DMS53 treated with DMSO at 0.1 percent for 48 hours (cell line): ENCODE results near the gene AKAIN1.

ENCODE experiments used
- DNase-seq: peaks from one replicate; lab custom pipeline; 2025; ENCODE audit not compliant: unreplicated experiment; lab: John Stamatoyannopoulos, UW

The AKAIN1 gene, protein sequence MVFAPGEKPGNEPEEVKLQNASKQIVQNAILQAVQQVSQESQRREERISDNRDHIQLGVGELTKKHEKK

DNA sequence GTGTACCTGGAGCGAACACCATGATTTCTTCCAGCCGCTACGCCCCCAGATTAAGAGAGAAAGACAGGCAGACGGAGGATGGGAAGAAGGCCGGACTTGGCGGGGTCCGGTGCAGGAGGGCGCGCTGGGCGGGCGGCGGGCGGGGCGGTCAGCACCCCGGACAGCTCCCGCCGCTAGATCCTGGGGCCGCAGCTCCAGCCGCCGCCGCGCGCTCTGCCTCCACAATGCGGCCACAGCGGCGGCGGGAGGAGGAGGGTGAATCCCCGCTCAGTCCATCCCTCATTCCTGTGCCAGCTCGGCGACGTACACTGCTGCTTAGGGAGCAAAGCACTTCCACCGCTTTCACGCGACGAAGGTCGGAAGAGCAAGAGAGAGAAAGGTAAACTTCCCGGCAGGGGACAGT lies at the start of gene AKAIN1:
Gene AKAIN1, minus strand, starts transcription at position 226 of the 403 bp plus-strand sequence. Its CDS starts 204 bp downstream, at position 22.
- peak; percentile 70 for DNase-seq

DNA sequence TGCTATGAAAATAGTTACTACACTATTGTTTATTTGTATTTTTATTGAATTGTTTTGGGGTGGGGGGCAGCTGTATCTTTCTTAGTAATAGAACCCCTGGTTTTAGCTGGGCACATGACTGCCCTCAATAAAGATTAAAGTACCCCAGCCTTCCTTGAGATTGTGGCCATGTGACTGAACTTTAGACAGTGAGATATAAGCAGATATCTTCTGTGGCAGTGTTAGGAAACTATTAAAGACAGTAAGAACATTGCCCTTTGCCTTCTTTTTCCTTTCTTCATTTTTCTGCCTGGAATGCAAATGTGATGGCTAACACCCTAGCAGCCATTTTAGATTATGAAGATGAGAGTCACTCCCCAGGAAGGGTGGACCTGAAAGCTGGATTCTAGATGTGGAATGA lies 47.9 kb upstream of the AKAIN1 start:
- DNase-seq: no peak

DNA sequence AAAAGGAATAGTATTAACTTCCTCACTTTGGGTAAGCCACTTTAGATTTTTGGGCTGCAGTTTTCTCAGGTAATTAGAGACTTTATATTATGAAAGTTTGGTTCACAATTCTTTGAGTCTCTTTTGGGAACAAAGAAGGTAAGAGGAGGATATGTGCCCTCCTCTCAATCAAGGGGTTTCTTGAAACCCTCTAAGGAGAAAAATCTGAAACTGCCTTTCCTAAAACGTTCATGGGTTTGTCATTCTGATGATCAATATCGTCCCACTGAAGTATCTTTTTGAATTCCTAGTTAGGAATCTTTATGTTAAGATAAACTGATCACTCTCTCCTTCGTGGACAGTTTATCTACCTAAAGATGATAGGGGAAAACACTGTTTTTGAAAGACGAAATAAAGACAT lies 42.4 kb upstream of the AKAIN1 start:
- no peak for DNase-seq

DNA sequence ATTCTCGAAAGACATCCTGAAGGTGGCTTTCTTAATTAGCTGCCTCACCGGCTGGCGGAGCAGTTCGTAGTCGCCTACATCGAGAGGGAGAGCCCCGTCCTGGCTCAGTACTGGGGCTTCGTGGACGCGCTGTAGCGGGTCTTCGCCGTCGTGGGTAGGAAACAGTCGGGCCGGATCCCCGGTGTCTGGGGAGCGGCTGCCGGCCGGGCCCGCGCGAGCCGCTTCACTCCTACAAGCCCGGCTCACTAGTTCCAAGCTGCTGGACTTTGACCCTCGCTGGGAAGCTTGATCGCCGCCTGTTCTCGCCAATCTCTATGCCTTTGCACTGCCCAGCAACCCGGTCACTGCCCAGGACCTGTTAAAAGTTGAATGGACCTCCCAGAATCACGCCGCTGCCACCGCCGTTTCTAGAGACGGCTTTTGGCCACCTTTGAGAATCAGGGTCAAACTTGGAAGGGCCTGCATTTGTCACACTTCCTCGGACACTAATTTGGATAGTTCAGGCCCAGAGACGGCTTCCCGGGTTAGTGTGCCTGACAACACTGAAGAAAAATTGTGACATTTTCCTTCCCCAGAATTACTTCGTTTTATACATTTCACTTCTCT lies 41.4 kb upstream of the AKAIN1 start:
- peak; percentile 79 for DNase-seq

DNA sequence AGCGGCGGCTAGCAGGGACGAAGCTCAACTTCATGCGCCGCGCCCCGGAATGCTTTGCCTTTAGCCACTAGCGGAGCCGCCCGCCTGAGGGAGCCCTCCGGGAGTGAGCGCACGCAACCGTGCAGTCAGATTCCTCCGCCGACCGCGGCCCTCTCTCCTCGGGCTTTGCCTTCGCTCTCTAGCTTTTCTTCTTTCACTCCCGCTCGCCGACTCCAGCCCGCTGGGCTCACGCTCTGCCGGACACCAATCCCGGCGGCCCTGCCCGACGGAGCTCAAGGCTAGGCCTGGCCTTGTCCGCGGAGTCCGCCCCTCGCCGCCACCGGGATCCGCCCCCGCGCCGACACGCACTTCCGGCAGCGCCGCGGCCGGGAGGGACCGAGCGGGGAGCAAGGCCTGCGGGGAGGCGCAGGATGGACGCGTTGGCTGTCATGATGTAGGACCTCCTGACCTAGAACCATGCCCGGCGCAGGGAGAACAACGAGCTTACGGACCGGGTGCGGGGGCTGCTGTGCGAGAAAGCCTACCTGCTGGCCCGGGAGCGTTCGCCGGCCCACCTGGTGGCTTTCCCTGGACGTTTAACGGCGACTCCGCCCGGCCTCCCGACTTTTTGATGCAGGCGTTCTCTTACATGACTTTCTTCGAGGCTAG lies 40.8 kb upstream of the AKAIN1 start:
- peak; percentile 98 for DNase-seq

DNA sequence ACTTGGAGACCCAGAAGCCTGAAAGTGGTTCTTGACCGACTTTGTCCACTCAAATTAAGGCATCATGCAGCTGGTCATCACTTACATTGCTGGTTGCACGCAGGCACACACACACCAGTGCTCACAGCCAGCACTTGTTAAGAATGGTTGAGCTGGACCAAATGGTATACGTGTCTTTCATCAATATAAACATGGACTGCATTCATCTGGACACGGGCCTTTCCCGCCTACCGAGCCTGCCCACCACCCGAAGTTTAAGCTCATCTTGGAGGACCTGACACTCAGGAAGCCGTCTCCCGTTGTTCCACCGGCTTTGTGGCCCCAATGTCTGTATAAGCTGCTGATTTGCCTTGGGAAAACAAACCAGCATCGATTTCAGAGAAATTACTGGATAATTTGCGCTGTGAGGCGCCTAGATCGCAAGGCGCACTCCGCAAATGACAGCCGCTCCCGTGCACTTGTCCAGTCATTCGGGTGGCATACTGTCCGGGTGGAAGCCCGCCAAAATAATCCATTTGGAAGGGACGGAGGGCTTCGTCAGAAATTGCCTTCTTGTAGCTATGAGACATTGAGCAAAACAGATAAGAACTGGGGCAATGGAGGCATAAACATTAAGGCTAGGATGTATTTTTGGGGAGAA lies 40.1 kb upstream of the AKAIN1 start:
- DNase-seq: peak; percentile 87

DNA sequence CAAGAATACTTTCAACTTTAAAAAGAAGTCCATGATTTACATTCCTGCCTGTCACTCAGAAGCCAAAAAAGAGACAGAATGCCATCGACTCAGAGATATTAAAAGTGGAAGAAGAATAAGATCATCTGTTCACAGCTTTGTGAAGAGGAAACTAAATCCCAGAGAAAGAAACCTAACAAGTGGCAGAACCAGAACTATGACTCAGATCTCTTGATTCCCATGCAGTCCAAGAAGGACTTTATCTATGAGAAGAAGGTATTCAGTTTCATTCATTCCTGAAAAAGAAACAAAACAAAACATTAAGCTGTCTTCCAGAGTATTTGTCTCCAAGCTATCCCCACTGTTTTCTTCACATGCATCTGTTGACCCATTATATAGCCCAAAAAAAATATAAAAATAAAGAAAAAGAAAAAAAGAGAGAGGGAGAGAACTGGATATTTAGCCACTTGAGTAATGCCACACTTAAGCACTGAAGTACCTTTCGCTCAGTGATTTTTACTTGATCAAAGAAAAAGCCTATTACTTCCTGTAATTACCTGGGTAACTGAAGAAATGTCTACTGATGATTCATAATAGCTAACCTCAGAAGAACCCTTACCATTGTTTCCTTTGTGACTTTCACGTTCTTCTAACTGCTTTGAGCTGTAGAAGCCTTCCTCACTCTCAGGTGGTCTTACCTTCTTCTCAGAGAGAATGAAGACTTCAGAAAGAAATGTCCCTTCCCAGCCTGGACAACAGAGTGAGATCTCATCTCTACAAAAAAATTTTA lies 17.7 kb upstream of the AKAIN1 start:
- peak; percentile 36 for DNase-seq

DNA sequence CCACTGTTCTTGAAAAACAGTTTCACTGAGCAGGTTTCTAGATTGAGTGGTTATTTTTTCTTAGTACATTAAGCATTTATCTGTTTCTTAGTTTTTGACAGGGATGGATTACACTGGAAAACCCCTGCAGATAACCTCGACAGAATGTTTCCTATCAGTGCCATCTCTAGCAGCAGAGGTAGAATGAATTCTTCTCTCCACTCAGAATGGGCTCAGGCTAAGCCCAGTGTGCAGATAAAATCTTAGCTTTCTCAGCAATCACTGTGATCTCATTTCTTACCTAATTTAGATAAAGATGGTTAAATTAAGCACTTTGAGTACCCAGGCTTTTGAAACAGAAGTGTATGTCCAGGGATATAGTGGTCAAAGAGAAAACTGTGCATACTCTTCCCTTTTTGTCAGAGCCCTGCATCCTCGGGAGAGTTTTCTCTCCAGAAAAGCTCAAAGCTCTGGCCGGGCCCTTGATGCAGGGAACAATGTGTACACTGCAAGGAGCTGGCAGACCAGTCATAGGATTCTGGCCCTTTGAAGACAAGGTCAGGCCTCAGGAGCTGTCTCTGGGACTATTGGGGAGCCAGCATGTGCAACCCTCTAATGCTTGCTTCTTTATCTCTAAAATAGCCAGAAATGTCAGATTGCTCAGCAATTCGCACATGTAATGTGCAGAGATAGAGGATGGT lies 10.6 kb upstream of the AKAIN1 start:
- no peak for DNase-seq

DNA sequence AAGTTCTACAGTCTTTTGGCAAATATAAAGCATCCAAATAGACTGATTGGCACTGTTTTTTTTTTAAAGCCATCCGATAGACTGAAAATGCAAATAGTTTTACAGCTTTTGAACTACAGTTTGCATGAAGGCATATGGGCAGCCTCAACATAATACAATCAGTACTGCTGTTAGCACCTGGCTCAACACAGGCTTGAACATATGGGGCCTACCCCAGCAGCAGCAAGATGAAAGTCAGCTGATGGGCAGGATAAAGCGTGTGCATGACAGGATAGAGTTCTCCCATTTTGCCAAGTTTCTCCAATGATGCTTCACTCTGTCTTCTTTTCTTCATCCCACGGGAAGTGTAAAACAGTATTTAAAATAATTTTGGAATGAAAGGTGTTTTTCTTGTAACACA lies 1.3 kb upstream of the AKAIN1 start:
- DNase-seq: no peak

DNA sequence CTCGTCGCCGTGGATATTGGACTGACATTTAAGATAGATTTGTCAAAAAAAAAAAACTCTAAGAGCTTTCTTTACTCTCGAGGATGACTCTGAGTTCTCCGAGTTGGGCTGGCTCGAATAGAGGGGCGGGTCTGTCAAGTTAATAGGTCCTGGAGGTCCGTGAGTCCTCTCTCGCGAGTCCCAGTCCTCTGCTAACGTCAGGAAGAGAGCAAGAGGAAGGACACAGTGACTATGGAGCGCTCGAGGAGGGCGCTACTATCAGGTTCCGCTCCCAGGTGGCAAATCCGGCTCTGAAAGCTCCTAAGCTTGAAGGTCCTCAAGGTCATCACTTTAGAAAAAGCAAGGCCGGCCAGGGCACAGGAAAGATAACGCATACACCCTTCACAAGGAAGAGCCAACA lies 404 bp upstream of the AKAIN1 start:
- DNase-seq: peak; percentile 70

DNA sequence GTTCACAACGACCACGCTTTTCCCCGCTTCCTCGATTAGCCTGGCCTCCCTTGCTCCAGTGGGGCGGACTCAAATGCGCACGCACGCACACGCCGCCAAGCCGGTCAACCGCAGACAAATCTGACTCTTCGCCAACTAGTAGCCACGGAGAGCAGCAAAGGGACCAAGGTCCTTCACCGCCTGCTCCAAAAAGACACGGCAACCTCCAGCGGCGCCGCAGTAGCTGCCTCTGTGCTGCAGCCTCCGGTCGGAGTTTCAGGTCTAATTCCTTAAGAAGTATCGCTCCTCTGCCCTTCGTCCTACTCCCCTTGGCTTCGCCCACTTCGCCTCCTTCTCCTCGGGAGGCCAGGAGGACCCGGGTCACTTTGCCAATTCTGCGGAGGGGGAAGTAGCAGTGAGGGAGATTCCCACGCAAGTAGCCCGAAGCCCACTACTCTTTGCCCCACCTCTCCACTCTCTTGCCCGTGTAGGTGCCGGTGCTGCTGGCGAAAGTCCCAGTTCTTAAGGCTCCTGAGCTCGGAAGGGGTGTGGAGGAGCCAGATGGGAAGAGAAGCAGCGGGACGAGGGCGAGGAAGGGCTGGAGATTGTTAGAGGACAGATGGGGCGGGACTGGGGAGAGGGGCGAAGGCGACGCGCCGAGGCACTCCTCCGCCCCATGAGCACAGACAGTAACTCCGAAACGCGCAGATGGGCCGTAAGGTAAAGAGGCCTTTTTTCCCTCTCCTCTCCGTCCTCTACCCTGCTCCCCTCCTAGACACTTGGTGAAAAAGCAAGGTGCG lies 615 bp downstream of the AKAIN1 start:
- DNase-seq: peak; percentile 54

DNA sequence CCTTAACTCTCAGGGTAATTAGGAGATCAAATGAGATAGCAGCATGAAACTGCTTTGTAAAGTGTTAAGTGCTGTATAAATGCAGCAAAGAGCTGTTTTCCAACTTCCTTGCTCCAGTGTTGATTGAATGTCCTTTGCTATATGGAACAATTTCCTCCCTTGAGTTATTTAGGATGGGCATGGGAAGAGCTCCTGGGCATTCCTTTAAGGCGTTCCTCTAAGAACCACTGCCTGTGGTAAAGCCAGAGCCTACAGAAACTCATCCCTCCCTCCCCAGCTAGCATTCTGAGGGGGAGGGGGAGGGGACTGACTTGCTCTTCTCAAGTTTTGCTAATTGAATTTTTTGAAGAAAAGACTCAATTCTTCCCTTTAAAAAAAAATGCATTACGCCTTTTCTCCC lies 1.4 kb downstream of the AKAIN1 start:
- no peak for DNase-seq

DNA sequence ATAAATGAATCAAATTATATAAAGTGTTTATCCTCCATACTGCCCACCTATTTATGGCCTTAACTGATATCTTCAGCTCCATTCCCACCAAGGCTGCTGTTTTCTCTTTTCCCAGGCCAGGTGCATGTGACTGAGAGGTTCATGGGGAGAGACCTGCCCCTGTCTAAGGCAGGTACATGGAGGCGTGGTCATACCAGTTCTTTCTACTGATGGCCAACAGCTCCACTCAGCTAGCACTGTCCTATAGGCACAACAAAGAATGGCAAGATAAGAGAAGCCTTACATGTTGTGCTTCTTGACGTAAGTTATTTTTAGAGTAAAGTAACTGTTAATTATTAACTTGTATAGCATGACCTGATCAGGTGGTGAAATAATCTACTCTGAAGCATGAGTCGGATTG lies 16.8 kb downstream of the AKAIN1 start:
- peak; percentile 99 for DNase-seq

DNA sequence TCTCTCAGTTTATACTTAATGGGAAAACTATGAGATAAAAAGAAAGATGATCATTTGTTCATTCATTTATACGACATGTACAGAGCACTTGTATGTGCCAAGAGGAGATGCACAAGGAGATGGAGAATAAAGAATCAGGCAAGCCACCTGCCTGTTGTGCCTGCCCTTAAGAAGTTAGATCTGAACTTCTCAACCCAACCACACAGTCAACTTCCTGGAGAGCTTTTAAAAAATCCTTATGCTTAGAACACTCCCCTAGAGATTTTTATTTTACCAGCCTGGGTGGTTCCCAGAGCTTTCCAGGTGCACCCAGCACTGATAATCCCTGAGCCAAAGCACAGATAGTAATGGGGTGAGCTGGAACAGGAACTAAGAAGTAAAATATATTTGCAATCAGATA lies 18.5 kb downstream of the AKAIN1 start:
- DNase-seq: no peak

DNA sequence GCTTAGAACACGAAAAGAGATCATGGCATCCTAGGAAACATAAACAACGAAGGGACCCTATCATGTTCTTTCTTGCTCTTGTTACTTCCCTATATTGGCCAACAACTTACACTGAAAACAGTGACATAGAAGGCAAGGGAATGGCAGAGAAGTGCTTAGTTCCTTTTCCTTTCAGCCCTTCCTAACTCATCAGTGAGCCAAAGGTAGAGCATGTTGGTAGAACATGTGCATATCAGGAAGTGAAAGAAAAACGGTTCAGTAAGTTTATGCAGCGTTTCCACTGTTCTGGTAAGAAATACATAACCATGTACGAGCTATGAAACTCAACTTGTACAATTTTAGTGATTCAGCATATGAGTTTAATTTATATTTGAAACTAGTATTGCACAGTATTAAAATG lies 21.7 kb downstream of the AKAIN1 start:
- no peak for DNase-seq

DNA sequence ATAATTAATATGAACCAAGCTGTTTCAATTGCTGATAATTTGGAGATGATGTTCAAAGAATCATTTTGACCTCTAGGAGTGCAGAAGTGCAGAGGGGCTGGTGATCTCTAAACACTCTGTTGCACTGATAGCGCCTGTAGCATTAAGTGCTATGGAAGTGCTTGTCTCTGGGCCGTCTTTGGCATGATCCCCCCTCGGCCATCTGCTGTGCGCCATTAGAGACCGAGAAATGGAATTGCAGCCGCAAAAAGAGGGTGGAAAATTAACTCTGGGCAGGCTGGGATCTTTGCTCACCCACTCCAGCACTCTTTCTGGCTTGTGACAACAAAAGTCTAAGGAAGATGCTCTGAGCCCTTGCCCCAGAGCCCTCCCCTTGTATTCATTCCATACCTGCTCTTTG lies 23.4 kb downstream of the AKAIN1 start:
- no peak for DNase-seq

DNA sequence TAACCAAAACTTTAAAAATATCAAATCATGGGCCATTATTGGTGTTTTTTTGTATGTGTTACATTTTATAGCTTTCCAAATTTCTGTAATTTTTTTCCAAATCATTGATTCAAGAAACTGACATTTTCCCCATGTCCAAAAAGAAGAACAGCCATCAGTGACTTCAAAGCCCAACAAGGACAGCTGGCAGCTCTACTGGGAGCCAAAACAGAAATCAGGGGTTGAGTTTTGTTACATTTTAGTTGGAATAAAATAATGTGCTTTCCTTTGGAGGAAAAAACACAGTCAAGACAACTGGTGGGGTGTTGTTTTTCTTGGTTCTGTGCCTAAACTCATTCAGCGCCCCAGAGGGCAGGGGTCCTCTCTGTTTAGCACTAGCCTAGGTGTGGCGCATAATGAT lies 23.8 kb downstream of the AKAIN1 start:
- DNase-seq: no peak

DNA sequence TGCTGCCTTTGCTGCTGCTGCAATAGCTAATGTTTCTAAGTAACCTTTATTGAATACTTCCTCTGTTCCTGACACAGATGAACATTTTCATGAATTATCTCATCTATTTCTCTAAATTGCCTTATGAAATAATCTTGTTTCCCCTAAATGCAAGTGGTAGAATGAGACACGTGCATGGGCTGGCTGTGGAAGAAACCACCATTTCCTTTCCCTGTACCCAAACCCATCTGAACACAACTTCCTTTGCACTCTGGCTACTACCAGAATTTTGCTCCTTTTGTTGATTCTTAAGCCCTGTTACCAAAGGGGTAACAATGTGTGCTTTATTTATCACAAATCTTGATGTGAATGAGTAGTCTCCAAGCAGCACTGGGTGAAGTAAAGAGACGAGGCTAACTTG lies 29.2 kb downstream of the AKAIN1 start:
- no peak for DNase-seq

DNA sequence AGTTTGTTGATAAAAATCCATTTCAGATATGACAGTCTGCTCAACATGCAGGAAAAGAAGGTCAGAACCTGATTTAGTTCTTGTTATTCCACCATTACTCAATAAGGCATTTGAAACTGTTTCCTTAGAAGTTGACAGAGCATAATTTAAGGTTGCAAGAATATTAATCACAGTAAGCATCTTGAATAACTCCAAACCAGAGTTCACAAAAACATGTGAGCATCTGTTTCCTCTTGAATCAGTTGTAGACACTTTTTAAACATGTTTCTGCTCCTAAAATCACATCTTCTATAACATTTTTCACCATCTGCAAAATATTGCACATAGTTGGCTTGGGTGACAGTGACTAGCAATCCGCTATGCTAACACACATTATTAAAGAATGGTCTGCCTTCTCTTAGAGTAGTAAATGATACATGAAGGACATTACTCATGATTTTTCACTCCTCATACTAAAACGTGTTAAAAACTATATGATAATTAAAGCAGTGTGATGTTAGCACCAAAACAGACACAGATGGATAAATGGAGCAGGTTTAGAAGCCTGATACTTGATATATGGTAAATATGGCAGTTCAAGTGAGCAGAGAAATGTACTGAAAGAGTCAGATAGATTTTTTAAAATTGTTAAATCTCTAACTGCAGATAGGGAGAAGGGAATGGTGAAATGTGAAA lies 30.3 kb downstream of the AKAIN1 start:
- no peak for DNase-seq

DNA sequence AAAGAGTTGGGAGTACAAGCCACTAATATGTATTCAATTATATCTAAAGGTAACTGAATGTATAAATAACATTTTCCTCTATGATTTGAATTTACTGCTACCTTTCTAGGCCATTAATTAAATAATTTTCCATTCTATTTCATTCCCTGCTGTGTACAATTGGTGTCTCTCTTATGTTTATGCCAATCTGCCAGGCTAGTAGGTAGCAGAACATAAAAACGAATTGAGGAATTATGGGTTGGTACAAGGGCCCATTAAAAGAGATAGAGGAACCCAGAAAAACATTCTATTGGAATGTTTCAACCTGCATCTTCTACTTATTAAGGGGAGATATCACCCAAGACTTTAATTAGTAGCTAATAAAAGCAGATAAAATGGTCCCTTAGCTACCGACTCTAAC lies 32.2 kb downstream of the AKAIN1 start:
- DNase-seq: no peak
